SK-N-SH (cell line): Measurements from ENCODE around the gene ARHGAP26. TPM values are rescaled to one million over a fixed set of nuclear protein-coding genes. Genes with fewer than 3 reads are reported as not detected.

Experiments used
- CTCF ChIA-PET: fragments of 300-600, 350-600 bp; formaldehyde crosslinking; extraction: SDS; loops from one replicate; lab custom pipeline; 2021; lab: Yijun Ruan, JAX
- POLR2A ChIA-PET: fragments of 350-600 bp; sonication (Branson Sonifier 250); formaldehyde crosslinking; extraction: SDS; loops from one replicate; lab custom pipeline; 2020; ENCODE audit warnings: antibody characterized with exemption, inconsistent platforms; lab: Yijun Ruan, JAX
- DNase-seq: peaks from one replicate; pipeline ENCODE4 v3.0.0; 2012
- H2AFZ ChIP-seq: fragments of 200-600 bp; sonication (generic); 2 replicates; pipeline ENCODE4 v1.8.1; 2016; ENCODE audit warnings: antibody characterized with exemption, mild to moderate bottlenecking, low read depth
- H3F3A ChIP-seq: fragments of 200-600 bp; sonication (generic); replicated peaks from 2 replicates; pipeline ENCODE3; 2016; ENCODE audit warnings: antibody characterized with exemption, mild to moderate bottlenecking; ENCODE audit not compliant: insufficient read depth
- H3K27ac ChIP-seq, 2 experiments: fragments of 200-500 bp in 1 of 2; fragments of 200-600 bp in 1 of 2; sonication (Bioruptor generic) in 1 of 2; sonication (generic), shearing (Covaris generic) in 1 of 2; 2 replicates each; pipeline versions ENCODE4 v1.5.1 to v1.6.1; 2014 to 2016; ENCODE audit warnings: low read depth in 2 of 2, inconsistent platforms in 1 of 2, low read length in 1 of 2, mild to moderate bottlenecking in 1 of 2, mixed read lengths in 1 of 2
- H3K27me3 ChIP-seq: fragments of 200-600 bp; sonication (generic), shearing (Covaris generic); 2 replicates; pipeline ENCODE4 v1.6.1; 2016; ENCODE audit warnings: mixed run types; ENCODE audit not compliant: insufficient read depth
- H3K36me3 ChIP-seq, 2 experiments: fragments of 200-500 bp in 1 of 2; fragments of 200-600 bp in 1 of 2; sonication (Bioruptor generic) in 1 of 2; sonication (generic) in 1 of 2; replicated peaks in 1 of 2; 2 replicates each; pipeline versions ENCODE3 to v1.5.1; 2014 to 2016; ENCODE audit warnings: low read length in 1 of 2, mild to moderate bottlenecking in 1 of 2; ENCODE audit not compliant: insufficient read depth in 2 of 2, control insufficient read depth in 1 of 2
- H3K4me1 ChIP-seq, 2 experiments: fragments of 200-500 bp in 1 of 2; fragments of 200-600 bp in 1 of 2; sonication (Bioruptor generic) in 1 of 2; sonication (generic), shearing (Covaris generic) in 1 of 2; 2 replicates each; pipeline versions ENCODE4 v1.5.1 to v1.6.1; 2014 to 2016; ENCODE audit warnings: low read depth in 1 of 2, low read length in 1 of 2, mixed run types in 1 of 2; ENCODE audit not compliant: insufficient read depth in 2 of 2, control insufficient read depth in 1 of 2
- H3K4me2 ChIP-seq: fragments of 200-600 bp; sonication (generic), shearing (Covaris generic); 2 replicates; pipeline ENCODE4 v1.6.1; 2017; ENCODE audit warnings: mixed run types
- H3K4me3 ChIP-seq, 2 experiments: fragments of 200-500 bp in 1 of 2; fragments of 200-600 bp in 1 of 2; sonication (Bioruptor generic) in 1 of 2; sonication (generic), shearing (Covaris generic) in 1 of 2; 2 replicates each; pipeline versions ENCODE4 v1.5.1 to v1.8.1; 2014 to 2016; ENCODE audit warnings: low read depth in 2 of 2, inconsistent platforms in 1 of 2, low read length in 1 of 2, mild to moderate bottlenecking in 1 of 2, mixed read lengths in 1 of 2, moderate library complexity in 1 of 2
- H3K79me2 ChIP-seq: fragments of 200-600 bp; sonication (generic); 2 replicates; pipeline ENCODE4 v1.8.1; 2017; ENCODE audit warnings: mild to moderate bottlenecking; ENCODE audit not compliant: insufficient read depth
- H3K9ac ChIP-seq: fragments of 200-600 bp; sonication (generic); 2 replicates; pipeline ENCODE4 v1.6.1; 2017; ENCODE audit warnings: mixed run types
- H3K9me2 ChIP-seq: fragments of 200-600 bp; sonication (generic); 2 replicates; pipeline ENCODE4 v1.6.1; 2017; ENCODE audit warnings: mixed run types
- H3K9me3 ChIP-seq: fragments of 200-600 bp; sonication (generic); 2 replicates; pipeline ENCODE4 v1.6.1; 2017; ENCODE audit warnings: mixed run types, mild to moderate bottlenecking, moderate library complexity
- H4K20me1 ChIP-seq: fragments of 200-600 bp; sonication (generic); 2 replicates; pipeline ENCODE4 v1.6.1; 2017; ENCODE audit warnings: mild to moderate bottlenecking, mixed run types; ENCODE audit not compliant: insufficient read depth
- EZH2phosphoT487 ChIP-seq: fragments of 200-600 bp; sonication (generic); IDR thresholded peaks from 2 replicates; pipeline ENCODE4 v1.6.1; 2017; ENCODE audit warnings: low read depth, mixed run types, mild to moderate bottlenecking, antibody characterized with exemption, moderate library complexity, borderline replicate concordance
- FOSL2 ChIP-seq: IDR thresholded peaks from 2 replicates; pipeline ENCODE4 v1.4.0; 2012; ENCODE audit warnings: low read depth, mild to moderate bottlenecking, moderate library complexity, borderline replicate concordance
- GATA2 ChIP-seq: sonication (generic); formaldehyde crosslinking; IDR thresholded peaks from 2 replicates; pipeline ENCODE4 v1.5.0; 2020; ENCODE audit warnings: mild to moderate bottlenecking, missing genetic modification reagents
- MEF2A ChIP-seq: IDR thresholded peaks from 2 replicates; pipeline ENCODE4 v1.4.0; 2012; ENCODE audit warnings: low read depth, borderline replicate concordance
- MXI1 ChIP-seq: IDR thresholded peaks from 2 replicates; pipeline ENCODE4 v1.6.1; 2012; ENCODE audit warnings: mild to moderate bottlenecking, low read depth, low read length, improper control_type of control experiment
- RFX5 ChIP-seq: IDR thresholded peaks from 2 replicates; pipeline ENCODE4 v1.6.1; 2012; ENCODE audit warnings: mild to moderate bottlenecking, improper control_type of control experiment, low read length
- SIN3A ChIP-seq: IDR thresholded peaks from 2 replicates; pipeline ENCODE4 v1.6.1; 2012; ENCODE audit warnings: low read depth, mild to moderate bottlenecking, low read length, moderate library complexity, borderline replicate concordance
- SMC3 ChIP-seq: IDR thresholded peaks from 2 replicates; pipeline ENCODE4 v1.6.1; 2012; ENCODE audit warnings: low read depth, low read length, improper control_type of control experiment
- YY1 ChIP-seq: IDR thresholded peaks from 2 replicates; pipeline ENCODE4 v1.4.0; 2012; ENCODE audit warnings: low read depth, mild to moderate bottlenecking
- WGBS: methylation state at CpG from one replicate; pipeline ENCODE4 v1.1.6; 2017; ENCODE audit warnings: low lambda C conversion rate; 5-methylcytosine and 5-hydroxymethylcytosine counted together
- polyA plus RNA-seq, 3 experiments: library from polyadenylated mRNA; depleted of rRNA; stranded (reverse); fragments of >200 nt; gene quantifications; 2 replicates each; pipeline ENCODE4 v1.2.3, GENCODE V29; 2012
- TF ChIP-seq, protein P1 (sequence below): fragments of 150-350 bp; IDR thresholded peaks from 2 replicates; pipeline ENCODE4 v1.6.1; 2016; ENCODE audit warnings: mild to moderate bottlenecking, low read depth, low read length
- TF ChIP-seq, protein P2 (sequence below): IDR thresholded peaks from 2 replicates; pipeline ENCODE4 v1.4.0; 2012; ENCODE audit warnings: low read depth, borderline replicate concordance
- TF ChIP-seq, protein P3 (sequence below): IDR thresholded peaks from 2 replicates; pipeline ENCODE4; 2012
- TF ChIP-seq, protein P4 (sequence below): fragments of 200-600 bp; sonication (generic); IDR thresholded peaks from 2 replicates; pipeline ENCODE4 v1.6.1; 2017; ENCODE audit warnings: antibody characterized with exemption, mild to moderate bottlenecking, moderate library complexity

ARHGAP26 gene
- polyA plus RNA-seq, 1 of the 3 experiments (the other 2 are of a cell fraction), result 6.1 TPM

DNA sequence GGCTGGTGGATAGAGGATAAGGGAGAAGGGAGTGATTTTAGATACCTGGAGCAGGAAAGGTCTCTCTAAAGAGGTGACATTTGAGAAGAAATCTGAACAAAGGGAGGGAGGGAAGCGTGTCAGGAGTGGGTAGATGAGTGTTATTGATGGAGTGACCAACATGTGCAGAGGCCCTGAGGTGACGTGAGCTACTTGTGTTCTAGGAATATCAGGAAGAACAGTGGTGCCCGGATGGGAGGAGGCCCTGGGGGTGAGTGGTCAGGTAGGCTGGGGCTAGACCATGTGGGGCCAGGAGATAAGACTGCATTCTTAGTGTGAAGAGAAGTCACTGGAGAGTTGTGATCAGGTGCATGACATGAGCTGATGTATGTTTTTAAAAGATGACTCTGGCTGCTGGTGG is 256.2 kb downstream of the ARHGAP26 start (continued):
- TF ChIP-seq SIN3A (no peak), SMC3 (no peak), YY1 (no peak), RFX5 (no peak), MXI1 (no peak)

DNA sequence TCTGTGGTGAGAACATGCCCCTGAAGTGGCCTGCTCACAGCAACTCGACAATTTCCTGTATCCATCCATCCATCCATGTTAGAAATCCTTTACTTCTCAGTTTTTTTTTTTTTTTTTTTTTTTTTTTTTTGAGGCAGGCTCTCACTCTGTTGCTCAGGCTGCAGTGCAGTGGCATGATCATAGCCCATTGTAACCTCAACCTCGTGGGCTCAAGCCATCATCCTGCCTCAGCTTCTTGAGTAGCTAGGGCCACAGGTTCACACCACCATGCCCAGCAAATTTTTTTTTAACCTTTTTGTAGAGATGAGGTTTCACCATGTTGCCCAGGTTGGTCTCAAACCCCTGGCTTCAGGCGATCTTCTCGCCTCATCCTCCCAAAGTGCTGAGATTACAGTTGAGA is 259.1 kb downstream of the ARHGAP26 start:
- Histone ChIP-seq H3K4me1 (peaks cover 0 to 21% of the 10 kb centered on the region in 2 experiments; a peak in 2 of 4 replicates), H3K4me2 (no peak overlapping the region), H4K20me1 (no peaks in the 10 kb centered on the region), H3K36me3 (peaks cover 0 to 5% of the 10 kb centered on the region in 2 experiments), H3K9me3 (no peaks in the 10 kb centered on the region), H3K79me2 (no peaks in the 10 kb centered on the region), H3K4me3 (no peak overlapping the region), H2AFZ (no peak overlapping the region), H3K9ac (no peak overlapping the region), H3K9me2 (no peaks in the 10 kb centered on the region), H3F3A (peaks cover 13% of the 10 kb centered on the region), H3K27me3 (no peaks in the 10 kb centered on the region), H3K27ac (no peak overlapping the region)
- CTCF ChIA-PET, result interaction anchor here (0.6 to 1.9 kb wide), 3 partner anchors 10 to 657 kb away, joined by 3 to 5 read pairs (median 3); no protein-coding TSS in a partner anchor
- no peak for DNase-seq
- 95% methylated on average over 4 of the region's 4 CpGs for WGBS
- TF ChIP-seq EZH2phosphoT487 (no peak), GATA2 (CRISPR knock-in tag) (no peak), RFX5 (no peak), YY1 (no peak), SMC3 (no peak), MEF2A (no peak), FOSL2 (no peak)
- TF ChIP-seq, protein P1, sequence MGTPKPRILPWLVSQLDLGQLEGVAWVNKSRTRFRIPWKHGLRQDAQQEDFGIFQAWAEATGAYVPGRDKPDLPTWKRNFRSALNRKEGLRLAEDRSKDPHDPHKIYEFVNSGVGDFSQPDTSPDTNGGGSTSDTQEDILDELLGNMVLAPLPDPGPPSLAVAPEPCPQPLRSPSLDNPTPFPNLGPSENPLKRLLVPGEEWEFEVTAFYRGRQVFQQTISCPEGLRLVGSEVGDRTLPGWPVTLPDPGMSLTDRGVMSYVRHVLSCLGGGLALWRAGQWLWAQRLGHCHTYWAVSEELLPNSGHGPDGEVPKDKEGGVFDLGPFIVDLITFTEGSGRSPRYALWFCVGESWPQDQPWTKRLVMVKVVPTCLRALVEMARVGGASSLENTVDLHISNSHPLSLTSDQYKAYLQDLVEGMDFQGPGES, result no peak
- TF ChIP-seq, protein P2, sequence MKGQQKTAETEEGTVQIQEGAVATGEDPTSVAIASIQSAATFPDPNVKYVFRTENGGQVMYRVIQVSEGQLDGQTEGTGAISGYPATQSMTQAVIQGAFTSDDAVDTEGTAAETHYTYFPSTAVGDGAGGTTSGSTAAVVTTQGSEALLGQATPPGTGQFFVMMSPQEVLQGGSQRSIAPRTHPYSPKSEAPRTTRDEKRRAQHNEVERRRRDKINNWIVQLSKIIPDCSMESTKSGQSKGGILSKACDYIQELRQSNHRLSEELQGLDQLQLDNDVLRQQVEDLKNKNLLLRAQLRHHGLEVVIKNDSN, result no peak
- TF ChIP-seq, protein P3, sequence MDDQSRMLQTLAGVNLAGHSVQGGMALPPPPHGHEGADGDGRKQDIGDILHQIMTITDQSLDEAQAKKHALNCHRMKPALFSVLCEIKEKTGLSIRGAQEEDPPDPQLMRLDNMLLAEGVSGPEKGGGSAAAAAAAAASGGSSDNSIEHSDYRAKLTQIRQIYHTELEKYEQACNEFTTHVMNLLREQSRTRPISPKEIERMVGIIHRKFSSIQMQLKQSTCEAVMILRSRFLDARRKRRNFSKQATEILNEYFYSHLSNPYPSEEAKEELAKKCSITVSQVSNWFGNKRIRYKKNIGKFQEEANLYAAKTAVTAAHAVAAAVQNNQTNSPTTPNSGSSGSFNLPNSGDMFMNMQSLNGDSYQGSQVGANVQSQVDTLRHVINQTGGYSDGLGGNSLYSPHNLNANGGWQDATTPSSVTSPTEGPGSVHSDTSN, result no peak
- TF ChIP-seq, protein P4, sequence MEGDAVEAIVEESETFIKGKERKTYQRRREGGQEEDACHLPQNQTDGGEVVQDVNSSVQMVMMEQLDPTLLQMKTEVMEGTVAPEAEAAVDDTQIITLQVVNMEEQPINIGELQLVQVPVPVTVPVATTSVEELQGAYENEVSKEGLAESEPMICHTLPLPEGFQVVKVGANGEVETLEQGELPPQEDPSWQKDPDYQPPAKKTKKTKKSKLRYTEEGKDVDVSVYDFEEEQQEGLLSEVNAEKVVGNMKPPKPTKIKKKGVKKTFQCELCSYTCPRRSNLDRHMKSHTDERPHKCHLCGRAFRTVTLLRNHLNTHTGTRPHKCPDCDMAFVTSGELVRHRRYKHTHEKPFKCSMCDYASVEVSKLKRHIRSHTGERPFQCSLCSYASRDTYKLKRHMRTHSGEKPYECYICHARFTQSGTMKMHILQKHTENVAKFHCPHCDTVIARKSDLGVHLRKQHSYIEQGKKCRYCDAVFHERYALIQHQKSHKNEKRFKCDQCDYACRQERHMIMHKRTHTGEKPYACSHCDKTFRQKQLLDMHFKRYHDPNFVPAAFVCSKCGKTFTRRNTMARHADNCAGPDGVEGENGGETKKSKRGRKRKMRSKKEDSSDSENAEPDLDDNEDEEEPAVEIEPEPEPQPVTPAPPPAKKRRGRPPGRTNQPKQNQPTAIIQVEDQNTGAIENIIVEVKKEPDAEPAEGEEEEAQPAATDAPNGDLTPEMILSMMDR, result no peak
- POLR2A ChIA-PET, result no interaction called here
